Osteoblast (primary cell): ENCODE measurements around the gene TBX6. TPM values are rescaled to one million over a fixed set of nuclear protein-coding genes. Genes with fewer than 3 reads are reported as not detected.

Experiments
- DNase-seq: peaks from one replicate; pipeline ENCODE4 v3.0.0; 2011; ENCODE audit warnings: low spot score, mixed read lengths; ENCODE audit not compliant: insufficient read length; ENCODE audit errors: missing footprints
- H2AFZ ChIP-seq: 2 replicates; pipeline ENCODE4 v1.6.0; 2011; ENCODE audit warnings: mild to moderate bottlenecking, low read length
- H3K27ac ChIP-seq: 2 replicates; pipeline ENCODE4 v1.5.1; 2011; ENCODE audit warnings: mild to moderate bottlenecking, low read depth, low read length, moderate library complexity
- H3K27me3 ChIP-seq: 2 replicates; pipeline ENCODE4 v1.6.0; 2012; ENCODE audit warnings: mild to moderate bottlenecking, control low read depth, inconsistent platforms, low read length, moderate library complexity; ENCODE audit not compliant: insufficient read depth
- H3K36me3 ChIP-seq: 2 replicates; pipeline ENCODE4 v1.5.1; 2011; ENCODE audit warnings: mild to moderate bottlenecking, low read length, control low read depth, moderate library complexity; ENCODE audit not compliant: insufficient read depth
- H3K4me1 ChIP-seq: 2 replicates; pipeline ENCODE4 v1.5.1; 2011; ENCODE audit warnings: mild to moderate bottlenecking, low read length, control low read depth, moderate library complexity; ENCODE audit not compliant: insufficient read depth
- H3K4me2 ChIP-seq: 2 replicates; pipeline ENCODE4 v1.6.0; 2011; ENCODE audit warnings: mild to moderate bottlenecking, low read length; ENCODE audit not compliant: insufficient read depth
- H3K4me3 ChIP-seq: fragments of 200-600 bp; sonication (generic); 3 replicates; pipeline ENCODE4 v1.5.1; 2012; ENCODE audit warnings: mild to moderate bottlenecking, low read length, inconsistent platforms; ENCODE audit not compliant: insufficient read depth
- H3K79me2 ChIP-seq: 2 replicates; pipeline ENCODE4 v1.6.0; 2012; ENCODE audit warnings: mild to moderate bottlenecking, low read length, control low read depth, inconsistent platforms; ENCODE audit not compliant: insufficient read depth
- H3K9me3 ChIP-seq: 2 replicates; pipeline ENCODE4 v1.5.1; 2011; ENCODE audit warnings: low read depth, low read length, control low read depth
- H4K20me1 ChIP-seq: 2 replicates; pipeline ENCODE4 v1.6.0; 2012; ENCODE audit warnings: mild to moderate bottlenecking, low read length, control low read depth; ENCODE audit not compliant: insufficient read depth
- CTCF ChIP-seq: IDR thresholded peaks from 2 replicates; pipeline ENCODE4 v1.5.1; 2011; ENCODE audit warnings: mild to moderate bottlenecking, low read depth, low read length, moderate library complexity; ENCODE audit errors: extremely low read depth
- total RNA-seq: library from RNA; depleted of rRNA; stranded (reverse); fragments of >200 nt; gene quantifications from 2 replicates; pipeline ENCODE4 v1.2.3, GENCODE V29; 2012

The TBX6 gene
- total RNA-seq, 1 donor: 0.36 TPM

DNA sequence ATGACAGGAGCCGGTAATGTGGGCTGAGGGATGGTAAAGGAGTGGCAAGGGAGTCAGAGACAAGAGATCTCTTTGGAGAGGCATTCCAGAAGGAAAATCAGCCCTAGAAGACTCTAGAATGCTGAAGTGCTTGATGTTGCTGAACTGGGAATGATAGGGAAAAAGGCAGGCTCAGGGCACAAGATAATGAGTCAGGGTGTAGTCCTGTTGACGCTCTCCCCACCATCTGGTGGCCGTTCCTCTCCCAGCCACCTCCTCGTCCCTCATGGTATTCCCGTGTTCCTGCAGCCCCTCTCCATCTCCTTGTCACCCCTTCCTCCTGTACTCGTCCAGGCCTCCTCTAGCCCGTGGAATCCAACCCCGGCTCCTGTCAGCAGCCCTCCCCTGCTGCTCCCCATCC, 37.3 kb downstream of the TBX6 start:
- H3K36me3 ChIP-seq: peaks cover 10% of the 10 kb centered on the region
- H4K20me1 ChIP-seq: no peaks in the 10 kb centered on the region
- peak overlapping the region; percentile 77 for H3K27ac ChIP-seq
- H2AFZ ChIP-seq: no peak overlapping the region
- peaks cover 11% of the 10 kb centered on the region for H3K79me2 ChIP-seq
- peaks cover 23% of the 10 kb centered on the region for H3K4me1 ChIP-seq
- TF ChIP-seq CTCF: no peak
- H3K4me3 ChIP-seq: no peak overlapping the region
- H3K4me2 ChIP-seq: peak overlapping the region; percentile 29
- no peaks in the 10 kb centered on the region for H3K27me3 ChIP-seq
- no peaks in the 10 kb centered on the region for H3K9me3 ChIP-seq
- DNase-seq: peak; percentile 69

DNA sequence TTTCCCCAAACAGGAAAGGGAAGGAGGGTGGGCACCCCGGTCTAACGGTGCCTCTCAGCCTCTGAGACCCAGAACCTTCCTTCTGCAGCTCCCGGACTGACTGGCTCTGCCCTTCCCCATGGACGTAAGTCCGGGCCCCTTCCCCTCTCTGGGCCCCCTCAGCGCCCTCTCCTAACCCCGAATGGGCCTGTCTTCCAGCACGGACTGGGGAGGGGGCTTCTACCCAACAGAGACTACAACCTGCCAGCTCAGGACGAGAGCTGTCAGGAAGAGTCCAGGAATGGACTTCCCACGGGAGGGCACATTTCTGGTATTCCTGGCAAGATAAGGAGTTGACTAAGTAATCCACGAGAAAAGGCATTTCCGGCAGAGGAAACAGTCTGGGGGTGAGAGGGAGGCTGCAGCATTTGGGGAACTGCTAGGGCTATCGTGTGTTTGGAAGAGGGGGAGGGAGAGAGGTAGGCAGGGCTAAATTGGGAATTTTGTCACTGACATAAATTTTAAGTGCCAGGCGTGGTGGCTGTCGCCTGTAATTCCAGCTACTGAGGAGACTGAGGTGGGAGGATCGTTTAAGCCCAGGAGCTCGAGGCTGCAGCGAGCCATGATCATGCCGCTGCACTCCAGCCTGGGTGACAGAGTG, 38.2 kb downstream of the TBX6 start:
- peak overlapping the region; percentile 77 for H3K27ac ChIP-seq

GRCh38 chr16:30052671-30053372, 38.9 kb downstream of the TBX6 start:
- H2AFZ ChIP-seq: peak overlapping the region; percentile 89
- peaks cover 23% of the 10 kb centered on the region for H3K4me1 ChIP-seq
- DNase-seq: peak; percentile 99
- H3K4me3 ChIP-seq: peak overlapping the region; percentile 94
- H3K27me3 ChIP-seq: no peaks in the 10 kb centered on the region
- H3K27ac ChIP-seq: peak overlapping the region; percentile 77
- no peaks in the 10 kb centered on the region for H4K20me1 ChIP-seq
- no peaks in the 10 kb centered on the region for H3K9me3 ChIP-seq
- H3K36me3 ChIP-seq: peaks cover 5% of the 10 kb centered on the region
- H3K79me2 ChIP-seq: peaks cover 11% of the 10 kb centered on the region
- TF ChIP-seq CTCF: no peak
- H3K4me2 ChIP-seq: peak overlapping the region; percentile 98

More for the DNA sequence above, 38.2 kb downstream of the TBX6 start:
- peak; percentile 86 for DNase-seq
- no peaks in the 10 kb centered on the region for H3K27me3 ChIP-seq
- H3K4me1 ChIP-seq: peaks cover 23% of the 10 kb centered on the region
- H3K36me3 ChIP-seq: peaks cover 5% of the 10 kb centered on the region
- peak overlapping the region; percentile 94 for H3K4me3 ChIP-seq
- H2AFZ ChIP-seq: peak overlapping the region; percentile 89
- H3K9me3 ChIP-seq: no peaks in the 10 kb centered on the region
- H3K79me2 ChIP-seq: peaks cover 11% of the 10 kb centered on the region
- H4K20me1 ChIP-seq: no peaks in the 10 kb centered on the region
- H3K4me2 ChIP-seq: peak overlapping the region; percentile 98
- TF ChIP-seq CTCF: no peak

DNA sequence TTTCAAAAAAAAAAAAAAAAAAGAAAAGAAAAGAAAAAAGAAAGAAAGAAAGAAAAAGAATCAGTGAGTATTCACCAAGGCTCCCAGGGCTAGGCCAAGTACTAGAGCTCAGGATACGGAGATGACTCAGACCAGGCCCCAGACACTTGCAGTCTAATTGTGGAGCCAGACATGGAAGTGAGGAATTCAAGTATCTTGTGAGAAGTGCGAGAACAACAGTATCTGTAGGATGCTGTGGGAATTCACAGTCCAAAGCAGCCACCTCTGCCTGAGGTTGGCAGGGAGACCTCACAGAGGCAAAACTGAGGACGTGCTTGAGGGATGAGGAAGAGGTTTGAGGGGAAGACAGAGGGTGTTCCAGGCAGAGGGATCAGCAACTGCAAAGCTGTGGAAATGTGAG, 40.2 kb downstream of the TBX6 start:
- H2AFZ ChIP-seq: peak overlapping the region; percentile 85
- peak; percentile 96 for DNase-seq
- H3K4me1 ChIP-seq: peaks cover 23% of the 10 kb centered on the region
- peak overlapping the region; percentile 8 for H3K27ac ChIP-seq
- H3K79me2 ChIP-seq: peaks cover 11% of the 10 kb centered on the region
- H3K4me2 ChIP-seq: peak overlapping the region; percentile 26
- H3K9me3 ChIP-seq: no peaks in the 10 kb centered on the region
- peaks cover 3% of the 10 kb centered on the region for H3K36me3 ChIP-seq
- H3K27me3 ChIP-seq: no peaks in the 10 kb centered on the region
- no peaks in the 10 kb centered on the region for H4K20me1 ChIP-seq
- no peak for TF ChIP-seq CTCF
- H3K4me3 ChIP-seq: no peak overlapping the region
